OCI-LY1 (cell line): ENCODE data around the gene XYLB.

Source experiments
- H2AFZ ChIP-seq: fragments of 200-600 bp; sonication (generic), shearing (Covaris generic); 2 replicates; pipeline ENCODE4 v1.6.0; 2014; ENCODE audit warnings: antibody characterized with exemption, mild to moderate bottlenecking, low read length
- H3F3A ChIP-seq: fragments of 200-600 bp; sonication (generic), shearing (Covaris generic); 2 replicates; pipeline ENCODE4 v1.6.0; 2014; ENCODE audit warnings: mild to moderate bottlenecking, antibody characterized with exemption, low read length, moderate library complexity; ENCODE audit not compliant: insufficient read depth
- H3K27ac ChIP-seq: fragments of 200-600 bp; sonication (generic); 2 replicates; pipeline ENCODE4 v1.5.1; 2014; ENCODE audit warnings: low read length, mixed run types, mild to moderate bottlenecking, low read depth; ENCODE audit not compliant: poor library complexity, severe bottlenecking
- H3K27me3 ChIP-seq: fragments of 200-600 bp; sonication (generic); 2 replicates; pipeline ENCODE4 v1.6.0; 2014; ENCODE audit warnings: antibody characterized with exemption, mild to moderate bottlenecking, low read length, moderate library complexity; ENCODE audit not compliant: insufficient read depth
- H3K36me3 ChIP-seq: fragments of 200-600 bp; sonication (generic); 2 replicates; pipeline ENCODE4 v1.6.1; 2014; ENCODE audit warnings: mild to moderate bottlenecking, antibody characterized with exemption, low read length, moderate library complexity, mixed read lengths; ENCODE audit not compliant: insufficient read depth
- H3K4me1 ChIP-seq: fragments of 200-600 bp; sonication (generic); 2 replicates; pipeline ENCODE4 v1.5.1; 2014; ENCODE audit warnings: mild to moderate bottlenecking, low read length, moderate library complexity; ENCODE audit not compliant: insufficient read depth, severe bottlenecking
- H3K4me2 ChIP-seq: fragments of 200-600 bp; sonication (generic), shearing (Covaris generic); 2 replicates; pipeline ENCODE4 v1.6.1; 2014; ENCODE audit warnings: low read length
- H3K4me3 ChIP-seq: fragments of 200-600 bp; sonication (generic); 2 replicates; pipeline ENCODE4 v1.5.1; 2014; ENCODE audit warnings: low read length, low read depth, mild to moderate bottlenecking, mixed read lengths; ENCODE audit not compliant: poor library complexity, severe bottlenecking
- H3K79me2 ChIP-seq: fragments of 200-600 bp; shearing (Covaris generic); 2 replicates; pipeline ENCODE4 v1.6.1; 2016; ENCODE audit warnings: mixed run types, low read length, mixed read lengths; ENCODE audit not compliant: insufficient read depth
- H3K9ac ChIP-seq: fragments of 200-600 bp; sonication (generic), shearing (Covaris generic); 2 replicates; pipeline ENCODE4 v1.6.1; 2014; ENCODE audit warnings: mild to moderate bottlenecking, low read length, mixed read lengths
- H3K9me2 ChIP-seq: fragments of 200-600 bp; sonication (generic), shearing (Covaris generic); 2 replicates; pipeline ENCODE4 v1.6.1; 2014; ENCODE audit warnings: low read depth, mild to moderate bottlenecking, low read length, mixed read lengths
- H3K9me3 ChIP-seq: fragments of 200-600 bp; shearing (Covaris generic); 2 replicates; pipeline ENCODE4 v1.6.1; 2014; ENCODE audit warnings: low read length, mixed read lengths
- H4K20me1 ChIP-seq: fragments of 200-600 bp; sonication (generic), shearing (Covaris generic); 2 replicates; pipeline ENCODE4 v1.6.0; 2016; ENCODE audit warnings: mild to moderate bottlenecking, low read length; ENCODE audit not compliant: insufficient read depth
- EZH2 ChIP-seq: fragments of 200-600 bp; sonication (generic), shearing (Covaris generic); IDR thresholded peaks from 2 replicates; pipeline ENCODE4 v1.8.0; 2017; ENCODE audit warnings: borderline replicate concordance, mixed run types, mild to moderate bottlenecking, antibody characterized with exemption, low read length, moderate library complexity, mixed read lengths
- TF ChIP-seq, protein P1 (sequence below): fragments of 200-600 bp; sonication (generic), shearing (Covaris generic); IDR thresholded peaks from 2 replicates; pipeline ENCODE4 v1.5.1; 2017; ENCODE audit warnings: mild to moderate bottlenecking, antibody characterized with exemption, low read length, moderate library complexity, mixed read lengths

Gene XYLB

DNA sequence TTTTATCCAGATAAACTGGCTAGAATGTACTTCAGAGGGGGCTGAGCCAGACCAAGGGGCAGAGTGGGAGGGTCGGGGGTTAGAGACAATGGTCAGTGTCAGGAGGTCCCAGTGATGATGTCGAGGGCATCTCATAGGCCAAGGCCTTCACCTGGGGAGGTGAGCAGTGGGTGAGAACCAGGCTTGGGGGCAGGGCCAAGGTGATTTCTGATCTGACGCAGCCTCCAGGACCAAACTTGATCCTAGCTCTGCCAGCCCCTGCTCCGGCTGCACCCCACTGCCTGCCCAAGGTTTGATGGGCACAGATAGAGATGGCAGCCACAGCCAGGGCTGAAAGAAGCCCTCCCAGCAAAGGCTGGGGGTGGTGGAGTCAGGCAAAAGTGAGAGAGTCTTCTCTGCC lies 14.9 kb downstream of the XYLB start:
- no peaks in the 10 kb centered on the region for H3K27me3 ChIP-seq
- no peak overlapping the region for H3K4me3 ChIP-seq
- H3K4me2 ChIP-seq = no peak overlapping the region
- H3K79me2 ChIP-seq = no peaks in the 10 kb centered on the region
- no peaks in the 10 kb centered on the region for H4K20me1 ChIP-seq
- no peak overlapping the region for H3K9ac ChIP-seq
- TF ChIP-seq, protein P1, sequence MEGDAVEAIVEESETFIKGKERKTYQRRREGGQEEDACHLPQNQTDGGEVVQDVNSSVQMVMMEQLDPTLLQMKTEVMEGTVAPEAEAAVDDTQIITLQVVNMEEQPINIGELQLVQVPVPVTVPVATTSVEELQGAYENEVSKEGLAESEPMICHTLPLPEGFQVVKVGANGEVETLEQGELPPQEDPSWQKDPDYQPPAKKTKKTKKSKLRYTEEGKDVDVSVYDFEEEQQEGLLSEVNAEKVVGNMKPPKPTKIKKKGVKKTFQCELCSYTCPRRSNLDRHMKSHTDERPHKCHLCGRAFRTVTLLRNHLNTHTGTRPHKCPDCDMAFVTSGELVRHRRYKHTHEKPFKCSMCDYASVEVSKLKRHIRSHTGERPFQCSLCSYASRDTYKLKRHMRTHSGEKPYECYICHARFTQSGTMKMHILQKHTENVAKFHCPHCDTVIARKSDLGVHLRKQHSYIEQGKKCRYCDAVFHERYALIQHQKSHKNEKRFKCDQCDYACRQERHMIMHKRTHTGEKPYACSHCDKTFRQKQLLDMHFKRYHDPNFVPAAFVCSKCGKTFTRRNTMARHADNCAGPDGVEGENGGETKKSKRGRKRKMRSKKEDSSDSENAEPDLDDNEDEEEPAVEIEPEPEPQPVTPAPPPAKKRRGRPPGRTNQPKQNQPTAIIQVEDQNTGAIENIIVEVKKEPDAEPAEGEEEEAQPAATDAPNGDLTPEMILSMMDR = no peak
- TF ChIP-seq EZH2 = no peak
- no peak overlapping the region for H2AFZ ChIP-seq
- H3K9me3 ChIP-seq = no peaks in the 10 kb centered on the region
- H3F3A ChIP-seq = no peaks in the 10 kb centered on the region
- H3K27ac ChIP-seq = no peak overlapping the region
- no peaks in the 10 kb centered on the region for H3K9me2 ChIP-seq
- no peaks in the 10 kb centered on the region for H3K4me1 ChIP-seq
- peaks cover 56% of the 10 kb centered on the region for H3K36me3 ChIP-seq

DNA sequence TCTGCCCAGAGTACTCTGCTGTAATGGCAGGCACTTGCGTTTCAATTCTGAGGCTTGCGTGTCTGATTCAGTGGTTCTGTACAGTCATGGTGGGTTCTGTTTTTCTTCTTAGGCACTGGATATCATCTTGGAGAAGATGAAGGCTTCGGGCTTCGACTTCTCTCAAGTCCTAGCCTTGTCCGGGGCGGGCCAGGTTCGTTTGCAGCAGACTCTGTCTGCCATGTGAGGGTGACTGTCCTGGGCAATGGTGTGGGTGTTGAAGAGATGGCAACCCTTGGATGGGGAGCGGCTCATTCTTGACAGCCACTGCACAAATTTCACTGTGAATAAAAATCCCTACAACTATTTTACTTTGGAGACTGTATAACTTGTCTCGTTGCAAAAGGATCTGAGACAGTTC lies 16.2 kb downstream of the XYLB start:
- no peaks in the 10 kb centered on the region for H3K9me3 ChIP-seq
- no peak for TF ChIP-seq EZH2
- TF ChIP-seq, protein P1 = no peak

DNA sequence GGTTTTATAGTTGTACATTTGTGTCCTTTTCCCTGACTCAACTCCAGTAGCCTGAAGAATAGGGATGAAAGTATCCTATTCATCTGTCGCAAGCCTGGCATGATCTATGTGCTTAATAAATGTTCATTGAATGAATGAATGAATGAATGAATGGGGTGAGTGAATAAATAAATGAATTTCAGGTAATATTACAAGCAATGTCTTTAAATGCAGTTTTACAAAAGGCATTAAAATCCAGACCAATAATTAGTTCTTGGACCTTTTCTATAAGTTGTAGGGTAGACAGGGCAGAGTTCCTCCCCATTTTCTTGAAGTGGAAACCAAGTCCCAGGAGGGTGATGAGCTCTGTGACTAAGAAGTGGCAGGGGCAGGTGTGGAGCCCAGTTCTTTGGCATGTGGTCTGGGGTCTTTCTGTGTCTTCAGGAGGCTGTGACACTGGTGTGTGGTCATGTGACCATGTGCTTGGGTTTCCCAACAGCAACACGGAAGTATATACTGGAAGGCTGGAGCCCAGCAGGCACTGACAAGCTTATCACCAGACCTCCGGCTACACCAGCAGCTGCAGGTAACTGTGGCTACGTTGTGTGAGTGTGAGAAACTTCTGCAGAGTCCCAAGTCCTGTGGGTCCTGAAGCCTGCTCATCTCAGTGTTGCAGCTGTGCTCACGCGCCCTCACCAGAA lies 18.3 kb downstream of the XYLB start:
- H3K27ac ChIP-seq = no peak overlapping the region
- no peaks in the 10 kb centered on the region for H3K9me2 ChIP-seq
- no peaks in the 10 kb centered on the region for H4K20me1 ChIP-seq
- no peaks in the 10 kb centered on the region for H3F3A ChIP-seq
- no peak overlapping the region for H3K4me3 ChIP-seq
- H3K27me3 ChIP-seq = no peaks in the 10 kb centered on the region
- TF ChIP-seq, protein P1 = no peak
- TF ChIP-seq EZH2 = no peak
- no peak overlapping the region for H3K9ac ChIP-seq
- H2AFZ ChIP-seq = no peak overlapping the region
- H3K36me3 ChIP-seq = peaks cover 50% of the 10 kb centered on the region
- no peaks in the 10 kb centered on the region for H3K79me2 ChIP-seq
- H3K9me3 ChIP-seq = no peaks in the 10 kb centered on the region
- no peak overlapping the region for H3K4me2 ChIP-seq
- no peaks in the 10 kb centered on the region for H3K4me1 ChIP-seq

More for the DNA sequence above, 16.2 kb downstream of the XYLB start:
- H3K9ac ChIP-seq = no peak overlapping the region
- H3K79me2 ChIP-seq = no peaks in the 10 kb centered on the region
- H3K4me1 ChIP-seq = no peaks in the 10 kb centered on the region
- H3F3A ChIP-seq = no peaks in the 10 kb centered on the region
- peaks cover 55% of the 10 kb centered on the region for H3K36me3 ChIP-seq
- no peaks in the 10 kb centered on the region for H3K9me2 ChIP-seq
- H4K20me1 ChIP-seq = no peaks in the 10 kb centered on the region
- no peak overlapping the region for H3K4me2 ChIP-seq
- H2AFZ ChIP-seq = no peak overlapping the region
- H3K4me3 ChIP-seq = no peak overlapping the region
- H3K27me3 ChIP-seq = no peaks in the 10 kb centered on the region
- no peak overlapping the region for H3K27ac ChIP-seq
